Neuronal stem cell (in vitro differentiated cells): ENCODE data around the gene CKM.
"Not testable (repeated sequence)": the region's sequence is repeated elsewhere in the genome, so short reads cannot be mapped to it uniquely, and the experiment has no call there.

Experiments
- DNase-seq: peaks from one replicate; pipeline ENCODE4 v3.0.0-alpha.2; 2013; ENCODE audit warnings: low spot score
- H2AFZ ChIP-seq: one replicate; pipeline ENCODE4 v1.6.1; 2013; ENCODE audit warnings: mild to moderate bottlenecking, low read length, inconsistent platforms
- H2AK5ac ChIP-seq: 2 replicates; pipeline ENCODE4 v1.6.1; 2013; ENCODE audit warnings: low read depth, mild to moderate bottlenecking, inconsistent platforms, low read length, moderate library complexity, mixed read lengths
- H2BK120ac ChIP-seq: 2 replicates; pipeline ENCODE4 v1.6.1; 2013; ENCODE audit warnings: low read depth, mild to moderate bottlenecking, inconsistent platforms, low read length, moderate library complexity, mixed read lengths
- H2BK12ac ChIP-seq: one replicate; pipeline ENCODE4 v1.6.1; 2013; ENCODE audit warnings: low read length, inconsistent platforms
- H2BK15ac ChIP-seq: 2 replicates; pipeline ENCODE4 v1.6.1; 2013; ENCODE audit warnings: mild to moderate bottlenecking, low read length, inconsistent platforms, mixed read lengths
- H2BK5ac ChIP-seq: one replicate; pipeline ENCODE4 v1.6.1; 2013; ENCODE audit warnings: inconsistent platforms, mild to moderate bottlenecking, low read length, moderate library complexity
- H3K14ac ChIP-seq: one replicate; pipeline ENCODE4 v1.6.1; 2013; ENCODE audit warnings: low read length, inconsistent platforms
- H3K18ac ChIP-seq: 2 replicates; pipeline ENCODE4 v1.6.1; 2013; ENCODE audit warnings: low read length, inconsistent platforms
- H3K23ac ChIP-seq: 2 replicates; pipeline ENCODE4 v1.6.1; 2013; ENCODE audit warnings: low read depth, mild to moderate bottlenecking, mixed read lengths, low read length, inconsistent platforms; ENCODE audit not compliant: poor library complexity
- H3K27ac ChIP-seq: replicated peaks from 3 replicates; pipeline ENCODE4 v1.5.1; 2013; ENCODE audit warnings: low read length, inconsistent platforms
- H3K27me3 ChIP-seq, 3 experiments: 2 replicates each; pipeline ENCODE4 v1.6.1; 2013; ENCODE audit warnings: low read length in 3 of 3, mild to moderate bottlenecking in 2 of 3, inconsistent platforms in 1 of 3, low read depth in 1 of 3, mixed read lengths in 1 of 3, moderate library complexity in 1 of 3; ENCODE audit not compliant: control insufficient read depth in 3 of 3, insufficient read depth in 3 of 3
- H3K36me3 ChIP-seq, 2 donors: replicated peaks in 1 of 2; 2 replicates each; pipeline ENCODE4 v1.6.1; 2013; ENCODE audit warnings: low read length in 2 of 2; ENCODE audit not compliant: control insufficient read depth in 2 of 2, insufficient read depth in 2 of 2
- H3K4ac ChIP-seq: 2 replicates; pipeline ENCODE4 v1.6.1; 2013; ENCODE audit warnings: inconsistent platforms, mild to moderate bottlenecking, low read length, moderate library complexity
- H3K4me1 ChIP-seq, 2 donors: 1 replicate in 1 of 2; 2 replicates in 1 of 2; pipeline ENCODE4 v1.6.1; 2013; ENCODE audit warnings: low read length in 2 of 2, low read depth in 1 of 2; ENCODE audit not compliant: control insufficient read depth in 2 of 2, insufficient read depth in 1 of 2
- H3K4me2 ChIP-seq: one replicate; pipeline ENCODE4 v1.6.1; 2013; ENCODE audit warnings: mild to moderate bottlenecking, low read length, inconsistent platforms; ENCODE audit not compliant: insufficient read depth, poor library complexity, severe bottlenecking
- H3K4me3 ChIP-seq, 2 donors: 2 replicates each; pipeline ENCODE4 v1.5.1; 2013; ENCODE audit warnings: low read length in 2 of 2, mild to moderate bottlenecking in 2 of 2, inconsistent platforms in 1 of 2, moderate library complexity in 1 of 2
- H3K79me1 ChIP-seq: one replicate; pipeline ENCODE4 v1.6.1; 2013; ENCODE audit warnings: low read depth, mild to moderate bottlenecking, inconsistent platforms, low read length, moderate library complexity
- H3K9ac ChIP-seq: one replicate; pipeline ENCODE4 v1.6.1; 2013; ENCODE audit warnings: mild to moderate bottlenecking, low read depth, low read length, inconsistent platforms; ENCODE audit not compliant: poor library complexity
- H3K9me3 ChIP-seq, 2 donors: replicated peaks in 1 of 2; 2 replicates each; pipeline versions ENCODE3 to v1.6.1; 2013; ENCODE audit warnings: low read length in 2 of 2, mild to moderate bottlenecking in 2 of 2, inconsistent platforms in 1 of 2, low read depth in 1 of 2, mixed read lengths in 1 of 2, moderate library complexity in 1 of 2; ENCODE audit not compliant: control insufficient read depth in 2 of 2, insufficient read depth in 1 of 2
- H4K8ac ChIP-seq: one replicate; pipeline ENCODE4 v1.6.1; 2013; ENCODE audit warnings: low read depth, mild to moderate bottlenecking, inconsistent platforms, low read length, moderate library complexity
- H4K91ac ChIP-seq: one replicate; pipeline ENCODE4 v1.6.1; 2013; ENCODE audit warnings: low read length, low read depth, mild to moderate bottlenecking, inconsistent platforms; ENCODE audit not compliant: poor library complexity
- WGBS, 2 donors: extraction: QIAGEN DNeasy Blood & Tissue Kit; methylation state at CpG; one replicate each; pipeline ENCODE4 v1.1.7; 2013; ENCODE audit warnings: missing lambda C conversion rate in 2 of 2, mixed read lengths in 1 of 2; ENCODE audit not compliant: insufficient read length in 2 of 2, insufficient replicate concordance in 1 of 2; ENCODE audit errors: extremely low coverage in 2 of 2; 5-methylcytosine and 5-hydroxymethylcytosine counted together

The CKM gene

DNA sequence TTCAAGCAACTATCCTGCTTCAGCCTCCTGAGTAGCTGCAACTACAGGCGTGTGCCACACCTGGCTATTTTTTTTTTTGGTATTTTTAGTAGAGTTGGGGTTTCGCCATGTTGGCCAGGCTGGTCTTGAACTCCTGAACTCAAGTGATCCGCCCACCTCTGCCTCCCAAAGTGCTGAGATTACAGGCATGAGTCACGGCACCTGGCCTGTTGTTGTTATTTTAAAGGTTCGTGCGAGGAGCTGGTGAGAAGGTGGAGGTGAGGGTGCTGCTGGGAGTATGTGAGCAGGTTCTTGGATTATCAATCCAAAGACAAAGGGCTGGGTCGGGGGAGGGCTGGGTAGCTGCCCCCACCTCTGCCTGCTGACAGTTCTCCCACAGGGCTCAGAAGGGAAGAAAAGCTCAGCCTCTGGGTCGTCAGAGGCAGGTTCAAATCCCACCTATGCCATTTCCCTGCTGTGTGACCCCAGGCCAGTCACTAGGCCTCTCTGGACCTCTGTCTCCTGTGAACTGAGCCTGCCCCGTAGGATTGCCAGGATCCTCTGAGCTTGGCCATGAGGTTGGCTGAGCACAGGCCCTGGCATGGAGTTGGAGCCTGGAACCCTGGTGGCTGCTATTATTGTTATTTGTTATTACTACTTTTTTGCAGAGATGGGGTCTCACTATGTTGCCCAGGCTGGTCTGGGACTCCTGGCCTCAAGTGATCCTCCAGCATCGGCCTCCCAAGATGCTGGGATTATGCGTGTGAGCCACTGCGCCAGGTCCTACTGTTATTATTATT is 1.5 kb downstream of the CKM start:
- Histone ChIP-seq H3K4me3 (no peak overlapping the region), H3K4me2 (no peak overlapping the region), H3K14ac (no peak overlapping the region), H4K8ac (no peak overlapping the region), H3K4me1 (peaks cover 13 to 14% of the 10 kb centered on the region in 2 donors), H3K9me3 (no peaks in the 10 kb centered on the region), H3K36me3 (no peaks in the 10 kb centered on the region), H3K27me3 (peaks cover 0 to 31% (median 21%) of the 10 kb centered on the region in 3 experiments), H2BK5ac (no peak overlapping the region), H3K4ac (no peak overlapping the region), H3K23ac (no peak overlapping the region), H2AFZ (no peak overlapping the region), H2BK120ac (peak overlapping the region; percentile 9), H3K9ac (no peak overlapping the region), H3K27ac (no peak overlapping the region), H3K18ac (no peak overlapping the region), H2AK5ac (no peak overlapping the region), H3K79me1 (no peaks in the 10 kb centered on the region), H4K91ac (no peak overlapping the region), H2BK15ac (no peak overlapping the region), H2BK12ac (no peak overlapping the region)
- no peak for DNase-seq
- no CpG with 5 or more reads among the region's 12 CpGs for WGBS, 2 donors

DNA sequence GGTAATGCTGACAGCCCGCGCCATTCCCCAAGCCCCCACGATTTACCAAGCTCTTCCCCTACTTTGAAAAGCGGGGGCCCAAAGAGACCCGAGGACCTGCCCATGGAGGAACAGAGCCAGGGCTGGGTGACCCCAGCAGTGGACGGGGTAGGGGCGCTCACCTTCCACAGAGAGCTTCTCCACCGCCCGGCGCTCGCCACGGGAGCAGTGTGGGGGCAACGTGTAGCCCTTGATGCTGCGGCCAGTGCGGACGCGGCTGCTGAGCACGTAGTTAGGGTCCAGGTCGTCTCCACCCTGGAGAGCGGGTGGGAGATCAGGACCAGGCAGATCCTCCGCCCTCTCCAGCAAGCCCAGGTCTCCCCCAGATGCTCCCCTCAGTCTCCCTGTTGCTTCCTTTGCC is 7.4 kb downstream of the CKM start:
- Histone ChIP-seq H3K14ac (peak overlapping the region; percentile 38), H3K18ac (peak overlapping the region; percentile 76), H3K23ac (peak overlapping the region; percentile 20), H3K4ac (no peak overlapping the region), H3K4me2 (no peak overlapping the region), H3K27me3 (peaks cover 0 to 19% (median 10%) of the 10 kb centered on the region in 3 experiments), H2BK15ac (peak overlapping the region; percentile 67), H2AFZ (no peak overlapping the region), H3K36me3 (no peaks in the 10 kb centered on the region), H2BK5ac (peak overlapping the region; percentile 66), H3K9me3 (no peaks in the 10 kb centered on the region), H3K4me1 (no peaks in the 10 kb centered on the region), H3K9ac (no peak overlapping the region), H2AK5ac (peak overlapping the region; percentile 97), H3K27ac (no peak overlapping the region), H2BK12ac (peak overlapping the region; percentile 41), H4K8ac (peak overlapping the region; percentile 43), H4K91ac (no peak overlapping the region), H2BK120ac (no peak overlapping the region), H3K79me1 (no peaks in the 10 kb centered on the region), H3K4me3 (no peak overlapping the region)
- WGBS, 2 donors, result no CpG with 5 or more reads among the region's 21 CpGs
- no peak for DNase-seq

DNA sequence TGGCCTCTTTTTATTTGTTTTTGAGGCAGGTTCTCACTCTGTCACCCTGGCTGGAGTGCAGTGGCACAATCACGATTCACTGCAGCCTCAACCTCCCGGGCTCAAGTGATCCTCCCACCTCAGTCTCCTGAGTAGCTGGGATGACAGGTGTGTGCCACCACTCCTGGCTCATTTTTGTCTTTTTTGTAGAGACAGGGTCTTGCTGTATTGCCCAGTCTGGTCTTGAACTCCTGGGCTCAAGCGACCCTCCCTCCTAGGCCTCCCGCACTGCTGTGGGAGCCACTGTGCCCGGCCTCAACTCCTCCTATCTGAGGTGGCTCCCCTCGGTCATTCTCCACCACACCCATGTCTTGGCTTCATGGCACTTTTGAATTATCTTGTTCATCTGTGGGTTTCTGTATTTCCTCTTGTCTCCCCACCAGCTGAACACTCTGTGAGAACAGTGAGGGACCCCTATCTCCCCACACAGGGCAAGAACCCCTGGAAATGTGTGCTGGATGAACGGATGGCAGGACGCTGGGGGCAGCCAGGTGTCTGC is 7.9 kb downstream of the CKM start:
- no peak overlapping the region for H3K14ac ChIP-seq
- H3K79me1 ChIP-seq, result no peaks in the 10 kb centered on the region
- H4K91ac ChIP-seq, result no peak overlapping the region
- DNase-seq, result no peak
- H4K8ac ChIP-seq, result no peak overlapping the region
- H3K9ac ChIP-seq, result no peak overlapping the region
- H3K27ac ChIP-seq, result no peak overlapping the region
- no peak overlapping the region for H2AK5ac ChIP-seq
- H3K27me3 ChIP-seq, result peaks cover 0 to 19% (median 10%) of the 10 kb centered on the region in 3 experiments
- H2BK120ac ChIP-seq, result no peak overlapping the region
- no peak overlapping the region for H3K4me2 ChIP-seq
- H2BK5ac ChIP-seq, result peak overlapping the region; percentile 66
- H3K4me3 ChIP-seq, result no peak overlapping the region
- H2BK12ac ChIP-seq, result no peak overlapping the region
- no peaks in the 10 kb centered on the region for H3K9me3 ChIP-seq
- H3K4me1 ChIP-seq, result no peaks in the 10 kb centered on the region
- no peak overlapping the region for H3K23ac ChIP-seq
- H3K36me3 ChIP-seq, result no peaks in the 10 kb centered on the region
- WGBS, 2 donors, result no CpG with 5 or more reads among the region's 8 CpGs
- H3K4ac ChIP-seq, result no peak overlapping the region
- H2AFZ ChIP-seq, result no peak overlapping the region
- H3K18ac ChIP-seq, result no peak overlapping the region
- H2BK15ac ChIP-seq, result no peak overlapping the region

DNA sequence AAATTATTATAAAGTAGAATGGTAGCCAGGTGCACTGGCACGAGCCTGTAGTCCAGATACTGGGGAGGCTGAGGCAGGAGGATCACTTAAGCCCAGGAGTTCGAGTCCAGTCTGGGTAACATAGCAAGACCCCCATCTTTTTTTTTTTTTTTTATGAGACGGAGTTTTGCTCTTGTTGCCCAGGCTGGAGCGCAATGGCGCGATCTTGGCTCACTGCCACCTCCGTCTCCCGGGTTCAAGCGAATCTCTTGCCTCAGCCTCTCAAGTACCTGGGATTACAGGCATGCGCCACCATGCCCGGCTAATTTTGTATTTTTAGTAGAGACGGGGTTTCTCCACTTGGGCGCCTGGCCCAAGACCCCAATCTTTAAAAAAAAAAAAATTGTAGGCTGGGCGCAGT is 10.4 kb downstream of the CKM start:
- not testable (repeated sequence) for H4K8ac ChIP-seq, DNase-seq, H3K9me3 ChIP-seq, H3K18ac ChIP-seq, H3K4me2 ChIP-seq, H3K79me1 ChIP-seq, H2BK120ac ChIP-seq, H3K27ac ChIP-seq, H2BK12ac ChIP-seq, H3K14ac ChIP-seq, H3K4ac ChIP-seq, H3K23ac ChIP-seq, H3K4me1 ChIP-seq, H3K4me3 ChIP-seq, H3K36me3 ChIP-seq, H2BK15ac ChIP-seq, H2AK5ac ChIP-seq, H2BK5ac ChIP-seq, H4K91ac ChIP-seq, H3K9ac ChIP-seq
- peaks cover 0 to 19% (median 7%) of the 10 kb centered on the region in 3 experiments for H3K27me3 ChIP-seq
- no CpG with 5 or more reads among the region's 14 CpGs for WGBS, 2 donors
- H2AFZ ChIP-seq, result peak overlapping the region; percentile 71
